HEK293 (cell line): ENCODE results near the gene MAP7D1.
A peak's percentile ranks its signal among the peaks of the same experiment; 100 is the strongest.

Source experiments
- CTCF ChIA-PET: fragments of 350-600 bp; formaldehyde crosslinking; extraction: SDS; loops from one replicate; lab custom pipeline; 2021; ENCODE audit warnings: antibody characterized with exemption; lab: Yijun Ruan, JAX
- POLR2A ChIA-PET: fragments of 300-600 bp; formaldehyde crosslinking; extraction: SDS; loops from one replicate; lab custom pipeline; 2020; ENCODE audit warnings: antibody characterized with exemption, inconsistent platforms; lab: Yijun Ruan, JAX
- H3K27ac ChIP-seq: fragments of 200-500 bp; sonication (Bioruptor generic); 2 replicates; pipeline ENCODE4 v1.5.1; 2014; ENCODE audit warnings: low read depth, low read length, control low read depth, inconsistent platforms; ENCODE audit errors: extremely low read depth
- H3K36me3 ChIP-seq, 2 experiments: fragments of 200-500 bp in 1 of 2; sonication (Bioruptor generic) in 1 of 2; 1 replicate in 1 of 2; 2 replicates in 1 of 2; pipeline ENCODE4 v1.5.1; 2014 to 2017; ENCODE audit warnings: inconsistent platforms in 2 of 2, low read length in 2 of 2; ENCODE audit not compliant: control insufficient read depth in 2 of 2, insufficient read depth in 1 of 2
- H3K4me1 ChIP-seq: fragments of 200-500 bp; sonication (Bioruptor generic); 2 replicates; pipeline ENCODE4 v1.5.1; 2014; ENCODE audit warnings: mild to moderate bottlenecking, low read length, inconsistent platforms; ENCODE audit not compliant: control insufficient read depth, insufficient read depth
- H3K4me3 ChIP-seq: 2 replicates; pipeline ENCODE4 v1.5.1; 2011; ENCODE audit warnings: low read depth, mild to moderate bottlenecking, control low read depth, low read length, moderate library complexity
- H3K9me3 ChIP-seq: fragments of 200-500 bp; sonication (Bioruptor generic); 2 replicates; pipeline ENCODE4 v1.5.1; 2014; ENCODE audit warnings: low read depth, low read length, inconsistent platforms; ENCODE audit not compliant: control insufficient read depth, insufficient read depth
- GLI2 ChIP-seq: fragments of 450-650 bp; formaldehyde crosslinking; IDR thresholded peaks from 2 replicates; pipeline ENCODE4; 2017; ENCODE audit warnings: missing biosample characterization, missing genetic modification characterization, low read depth, borderline replicate concordance
- KLF16 ChIP-seq: fragments of 450-650 bp; formaldehyde crosslinking; IDR thresholded peaks from 2 replicates; pipeline ENCODE4 v1.5.1; 2017; ENCODE audit warnings: missing biosample characterization, missing genetic modification characterization
- MYNN ChIP-seq: fragments of 450-650 bp; formaldehyde crosslinking; IDR thresholded peaks from 2 replicates; pipeline ENCODE4 v1.5.1; 2016; ENCODE audit warnings: missing biosample characterization, missing genetic modification characterization, borderline replicate concordance
- SALL2 ChIP-seq: fragments of 450-650 bp; formaldehyde crosslinking; IDR thresholded peaks from 2 replicates; pipeline ENCODE4 v1.5.0; 2017; ENCODE audit warnings: missing biosample characterization, mild to moderate bottlenecking, missing genetic modification characterization, borderline replicate concordance
- TCF7L2 ChIP-seq: IDR thresholded peaks from 2 replicates; pipeline ENCODE4 v1.6.1; 2011; ENCODE audit warnings: low read depth, mild to moderate bottlenecking, inconsistent platforms, low read length, moderate library complexity, borderline replicate concordance
- ZBTB1 ChIP-seq: fragments of 450-650 bp; formaldehyde crosslinking; IDR thresholded peaks from 2 replicates; pipeline ENCODE4 v1.5.1; 2016; ENCODE audit warnings: missing biosample characterization, missing genetic modification characterization
- ZNF112 ChIP-seq: fragments of 450-650 bp; formaldehyde crosslinking; IDR thresholded peaks from 2 replicates; pipeline ENCODE4 v1.5.0; 2017; ENCODE audit warnings: missing biosample characterization, missing genetic modification characterization
- ZNF121 ChIP-seq: fragments of 450-650 bp; formaldehyde crosslinking; IDR thresholded peaks from 2 replicates; pipeline ENCODE4 v1.5.1; 2016; ENCODE audit warnings: missing biosample characterization, missing genetic modification characterization
- ZNF175 ChIP-seq: fragments of 450-650 bp; formaldehyde crosslinking; IDR thresholded peaks from 2 replicates; pipeline ENCODE4 v1.5.1; 2016; ENCODE audit warnings: missing biosample characterization, missing genetic modification characterization
- ZNF23 ChIP-seq: fragments of 450-650 bp; formaldehyde crosslinking; IDR thresholded peaks from 2 replicates; pipeline ENCODE4 v1.5.1; 2016; ENCODE audit warnings: missing biosample characterization, missing genetic modification characterization, borderline replicate concordance
- ZNF274 ChIP-seq, 2 experiments: fragments of 200-500 bp in 1 of 2; fragments of 450-650 bp in 1 of 2; sonication (Bioruptor generic) in 1 of 2; formaldehyde crosslinking in 1 of 2; IDR thresholded peaks; 2 replicates each; pipeline versions ENCODE4 v1.5.1 to v1.6.1; 2014 to 2016; ENCODE audit warnings: borderline replicate concordance in 1 of 2, inconsistent platforms in 1 of 2, low read length in 1 of 2, missing biosample characterization in 1 of 2, missing genetic modification characterization in 1 of 2
- ZNF350 ChIP-seq: fragments of 450-650 bp; formaldehyde crosslinking; IDR thresholded peaks from 2 replicates; pipeline ENCODE4 v1.5.0; 2017; ENCODE audit warnings: missing biosample characterization, mild to moderate bottlenecking, missing genetic modification characterization
- ZNF391 ChIP-seq: fragments of 450-650 bp; formaldehyde crosslinking; IDR thresholded peaks from 2 replicates; pipeline ENCODE4 v1.5.1; 2016; ENCODE audit warnings: low read depth, missing biosample characterization, missing genetic modification characterization, borderline replicate concordance
- ZNF473 ChIP-seq: fragments of 450-650 bp; formaldehyde crosslinking; IDR thresholded peaks from 2 replicates; pipeline ENCODE4 v1.5.1; 2017; ENCODE audit warnings: missing biosample characterization, missing genetic modification characterization
- ZNF529 ChIP-seq: fragments of 450-650 bp; formaldehyde crosslinking; IDR thresholded peaks from 2 replicates; pipeline ENCODE4 v1.5.1; 2017; ENCODE audit warnings: missing genetic modification characterization, missing biosample characterization; ENCODE audit not compliant: insufficient replicate concordance
- ZNF548 ChIP-seq: fragments of 450-650 bp; formaldehyde crosslinking; IDR thresholded peaks from 2 replicates; pipeline ENCODE4 v1.5.1; 2016; ENCODE audit warnings: missing biosample characterization, missing genetic modification characterization
- ZNF561 ChIP-seq: fragments of 450-650 bp; IDR thresholded peaks from 2 replicates; pipeline ENCODE4 v1.5.1; 2018; ENCODE audit warnings: missing biosample characterization, missing genetic modification characterization, borderline replicate concordance
- ZNF596 ChIP-seq: fragments of 450-650 bp; IDR thresholded peaks from 2 replicates; pipeline ENCODE4 v1.5.0; 2018; ENCODE audit warnings: missing biosample characterization, mild to moderate bottlenecking, missing genetic modification characterization, moderate library complexity
- ZNF629 ChIP-seq: fragments of 450-650 bp; formaldehyde crosslinking; IDR thresholded peaks from 2 replicates; pipeline ENCODE4 v1.5.1; 2017; ENCODE audit warnings: missing biosample characterization, missing genetic modification characterization
- ZNF660 ChIP-seq: fragments of 450-650 bp; IDR thresholded peaks from 2 replicates; pipeline ENCODE4 v1.5.1; 2018; ENCODE audit warnings: missing biosample characterization, mild to moderate bottlenecking, missing genetic modification characterization
- ZNF664 ChIP-seq: fragments of 450-650 bp; formaldehyde crosslinking; IDR thresholded peaks from 2 replicates; pipeline ENCODE4 v1.5.1; 2016; ENCODE audit warnings: missing biosample characterization, missing genetic modification characterization
- ZNF670 ChIP-seq: fragments of 450-650 bp; formaldehyde crosslinking; IDR thresholded peaks from 2 replicates; pipeline ENCODE4 v1.5.1; 2016; ENCODE audit warnings: missing biosample characterization, missing genetic modification characterization, low read depth
- ZSCAN23 ChIP-seq: fragments of 450-650 bp; formaldehyde crosslinking; IDR thresholded peaks from 2 replicates; pipeline ENCODE4 v1.5.1; 2016; ENCODE audit warnings: missing biosample characterization, missing genetic modification characterization
- ZXDB ChIP-seq: fragments of 450-650 bp; formaldehyde crosslinking; IDR thresholded peaks from 2 replicates; pipeline ENCODE4 v1.5.1; 2016; ENCODE audit warnings: missing biosample characterization, missing genetic modification characterization
- TF ChIP-seq, protein P1 (sequence below): fragments of 450-650 bp; formaldehyde crosslinking; IDR thresholded peaks from 2 replicates; pipeline ENCODE4 v1.5.1; 2016; ENCODE audit warnings: missing biosample characterization, missing genetic modification characterization
- TF ChIP-seq, protein P2 (sequence below): fragments of 450-650 bp; formaldehyde crosslinking; IDR thresholded peaks from 2 replicates; pipeline ENCODE4 v1.5.1; 2017; ENCODE audit warnings: missing biosample characterization, mild to moderate bottlenecking, missing genetic modification characterization, moderate library complexity
- TF ChIP-seq, protein P3 (sequence below): fragments of 450-650 bp; formaldehyde crosslinking; IDR thresholded peaks from 2 replicates; pipeline ENCODE4 v1.5.1; 2016; ENCODE audit warnings: missing biosample characterization, missing genetic modification characterization
- TF ChIP-seq, protein P4 (sequence below): fragments of 450-650 bp; formaldehyde crosslinking; IDR thresholded peaks from 2 replicates; pipeline ENCODE4 v1.5.1; 2016; ENCODE audit warnings: missing biosample characterization, missing genetic modification characterization

Gene MAP7D1

DNA sequence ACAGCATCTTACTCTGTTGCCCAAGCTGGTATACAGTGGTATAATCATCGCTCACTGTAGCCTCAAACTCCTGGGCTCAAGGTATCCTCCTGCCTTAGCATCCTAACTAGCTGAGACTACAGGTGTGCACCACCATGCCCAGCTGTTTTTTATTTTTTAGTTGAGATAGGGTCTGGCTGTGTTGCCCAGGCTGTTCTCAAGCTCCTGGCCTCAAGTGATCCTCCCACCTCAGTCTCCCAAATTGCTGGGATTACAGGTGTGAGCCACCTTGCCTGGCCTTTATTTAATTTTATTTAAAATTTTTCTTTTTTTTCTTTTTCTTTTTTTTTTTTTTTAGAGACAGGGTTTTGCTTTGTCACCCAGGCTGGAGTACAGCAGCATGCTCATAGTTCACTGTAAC, 9.2 kb downstream of the MAP7D1 start:
- Histone ChIP-seq H3K4me3 (no peak overlapping the region), H3K27ac (no peak overlapping the region), H3K9me3 (no peaks in the 10 kb centered on the region), H3K36me3 (peaks cover 0 to 66% of the 10 kb centered on the region in 2 experiments; a peak in 2 of 3 replicates), H3K4me1 (no peaks in the 10 kb centered on the region)
- POLR2A ChIA-PET, result interaction anchor here (0.6 kb wide), 1 partner anchor 21 kb away, joined by 4 read pairs; no protein-coding TSS in a partner anchor
- TF ChIP-seq ZNF350 (tag by site-specific recombination) (no peak), ZNF473 (tag by site-specific recombination) (no peak), ZNF664 (tag by site-specific recombination) (peak; percentile 89), GLI2 (no peak), ZNF274 (IDR thresholded peaks at IDR 0.05; ENCODE audit: low read length) (no peak), ZNF274 (tag by site-specific recombination; IDR thresholded peaks at IDR 0.05; ENCODE audit: borderline replicate concordance) (no peak), ZNF121 (peak; percentile 69), ZBTB1 (tag by site-specific recombination) (no peak), TCF7L2 (no peak), MYNN (tag by site-specific recombination) (no peak)
- TF ChIP-seq, protein P1, sequence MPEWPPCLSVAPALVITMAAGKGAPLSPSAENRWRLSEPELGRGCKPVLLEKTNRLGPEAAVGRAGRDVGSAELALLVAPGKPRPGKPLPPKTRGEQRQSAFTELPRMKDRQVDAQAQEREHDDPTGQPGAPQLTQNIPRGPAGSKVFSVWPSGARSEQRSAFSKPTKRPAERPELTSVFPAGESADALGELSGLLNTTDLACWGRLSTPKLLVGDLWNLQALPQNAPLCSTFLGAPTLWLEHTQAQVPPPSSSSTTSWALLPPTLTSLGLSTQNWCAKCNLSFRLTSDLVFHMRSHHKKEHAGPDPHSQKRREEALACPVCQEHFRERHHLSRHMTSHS (tag by site-specific recombination), result no peak
- CTCF ChIA-PET, result interaction anchor here (1.1 to 2.0 kb wide), 2 partner anchors 16 to 30 kb away, joined by 3 to 10 read pairs; partner anchors contain the start of gene TRAPPC3

DNA sequence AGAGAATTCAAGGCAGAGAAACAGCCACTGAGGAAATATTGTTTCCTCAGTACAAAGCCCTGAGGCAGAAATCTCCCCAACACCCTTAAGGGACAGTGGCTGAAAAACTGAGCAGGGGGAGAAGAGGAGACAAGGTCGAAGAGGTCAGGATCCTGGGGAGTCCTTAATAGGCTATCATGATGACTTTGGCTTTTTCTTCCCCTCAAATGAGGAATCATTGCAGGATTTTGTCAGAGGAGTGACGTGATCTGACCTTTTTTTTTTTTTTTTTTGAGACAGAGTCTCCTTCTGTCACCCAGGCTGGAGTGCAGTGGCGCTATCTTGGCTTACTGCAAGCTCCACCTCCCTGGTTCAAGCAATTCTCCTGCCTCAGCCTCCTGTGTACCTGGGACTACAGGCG, 10.2 kb downstream of the MAP7D1 start:
- Histone ChIP-seq H3K9me3 (no peaks in the 10 kb centered on the region), H3K4me1 (no peaks in the 10 kb centered on the region)
- TF ChIP-seq ZNF548 (tag by site-specific recombination) (no peak), ZNF112 (tag by site-specific recombination) (no peak), ZNF391 (no peak), SALL2 (tag by site-specific recombination) (no peak), ZNF660 (tag by site-specific recombination) (no peak), ZNF23 (tag by site-specific recombination) (no peak), ZNF175 (tag by site-specific recombination) (no peak), ZNF561 (tag by site-specific recombination) (no peak), ZXDB (no peak), ZNF629 (tag by site-specific recombination) (peak; percentile 28; the same call in 1 of the 2 replicates), KLF16 (tag by site-specific recombination) (no peak), ZNF596 (tag by site-specific recombination) (no peak), ZNF670 (tag by site-specific recombination) (no peak), ZNF529 (no peak), ZSCAN23 (tag by site-specific recombination) (no peak)
- TF ChIP-seq, protein P2, sequence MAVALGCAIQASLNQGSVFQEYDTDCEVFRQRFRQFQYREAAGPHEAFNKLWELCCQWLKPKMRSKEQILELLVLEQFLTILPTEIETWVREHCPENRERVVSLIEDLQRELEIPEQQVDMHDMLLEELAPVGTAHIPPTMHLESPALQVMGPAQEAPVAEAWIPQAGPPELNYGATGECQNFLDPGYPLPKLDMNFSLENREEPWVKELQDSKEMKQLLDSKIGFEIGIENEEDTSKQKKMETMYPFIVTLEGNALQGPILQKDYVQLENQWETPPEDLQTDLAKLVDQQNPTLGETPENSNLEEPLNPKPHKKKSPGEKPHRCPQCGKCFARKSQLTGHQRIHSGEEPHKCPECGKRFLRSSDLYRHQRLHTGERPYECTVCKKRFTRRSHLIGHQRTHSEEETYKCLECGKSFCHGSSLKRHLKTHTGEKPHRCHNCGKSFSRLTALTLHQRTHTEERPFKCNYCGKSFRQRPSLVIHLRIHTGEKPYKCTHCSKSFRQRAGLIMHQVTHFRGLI (tag by site-specific recombination), result no peak
- TF ChIP-seq, protein P3, sequence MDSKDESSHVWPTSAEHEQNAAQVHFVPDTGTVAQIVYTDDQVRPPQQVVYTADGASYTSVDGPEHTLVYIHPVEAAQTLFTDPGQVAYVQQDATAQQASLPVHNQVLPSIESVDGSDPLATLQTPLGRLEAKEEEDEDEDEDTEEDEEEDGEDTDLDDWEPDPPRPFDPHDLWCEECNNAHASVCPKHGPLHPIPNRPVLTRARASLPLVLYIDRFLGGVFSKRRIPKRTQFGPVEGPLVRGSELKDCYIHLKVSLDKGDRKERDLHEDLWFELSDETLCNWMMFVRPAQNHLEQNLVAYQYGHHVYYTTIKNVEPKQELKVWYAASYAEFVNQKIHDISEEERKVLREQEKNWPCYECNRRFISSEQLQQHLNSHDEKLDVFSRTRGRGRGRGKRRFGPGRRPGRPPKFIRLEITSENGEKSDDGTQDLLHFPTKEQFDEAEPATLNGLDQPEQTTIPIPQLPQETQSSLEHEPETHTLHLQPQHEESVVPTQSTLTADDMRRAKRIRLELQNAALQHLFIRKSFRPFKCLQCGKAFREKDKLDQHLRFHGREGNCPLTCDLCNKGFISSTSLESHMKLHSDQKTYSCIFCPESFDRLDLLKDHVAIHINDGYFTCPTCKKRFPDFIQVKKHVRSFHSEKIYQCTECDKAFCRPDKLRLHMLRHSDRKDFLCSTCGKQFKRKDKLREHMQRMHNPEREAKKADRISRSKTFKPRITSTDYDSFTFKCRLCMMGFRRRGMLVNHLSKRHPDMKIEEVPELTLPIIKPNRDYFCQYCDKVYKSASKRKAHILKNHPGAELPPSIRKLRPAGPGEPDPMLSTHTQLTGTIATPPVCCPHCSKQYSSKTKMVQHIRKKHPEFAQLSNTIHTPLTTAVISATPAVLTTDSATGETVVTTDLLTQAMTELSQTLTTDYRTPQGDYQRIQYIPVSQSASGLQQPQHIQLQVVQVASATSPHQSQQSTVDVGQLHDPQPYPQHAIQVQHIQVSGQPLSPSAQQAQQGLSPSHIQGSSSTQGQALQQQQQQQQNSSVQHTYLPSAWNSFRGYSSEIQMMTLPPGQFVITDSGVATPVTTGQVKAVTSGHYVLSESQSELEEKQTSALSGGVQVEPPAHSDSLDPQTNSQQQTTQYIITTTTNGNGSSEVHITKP (tag by site-specific recombination), result peak; percentile 79
- TF ChIP-seq, protein P4, sequence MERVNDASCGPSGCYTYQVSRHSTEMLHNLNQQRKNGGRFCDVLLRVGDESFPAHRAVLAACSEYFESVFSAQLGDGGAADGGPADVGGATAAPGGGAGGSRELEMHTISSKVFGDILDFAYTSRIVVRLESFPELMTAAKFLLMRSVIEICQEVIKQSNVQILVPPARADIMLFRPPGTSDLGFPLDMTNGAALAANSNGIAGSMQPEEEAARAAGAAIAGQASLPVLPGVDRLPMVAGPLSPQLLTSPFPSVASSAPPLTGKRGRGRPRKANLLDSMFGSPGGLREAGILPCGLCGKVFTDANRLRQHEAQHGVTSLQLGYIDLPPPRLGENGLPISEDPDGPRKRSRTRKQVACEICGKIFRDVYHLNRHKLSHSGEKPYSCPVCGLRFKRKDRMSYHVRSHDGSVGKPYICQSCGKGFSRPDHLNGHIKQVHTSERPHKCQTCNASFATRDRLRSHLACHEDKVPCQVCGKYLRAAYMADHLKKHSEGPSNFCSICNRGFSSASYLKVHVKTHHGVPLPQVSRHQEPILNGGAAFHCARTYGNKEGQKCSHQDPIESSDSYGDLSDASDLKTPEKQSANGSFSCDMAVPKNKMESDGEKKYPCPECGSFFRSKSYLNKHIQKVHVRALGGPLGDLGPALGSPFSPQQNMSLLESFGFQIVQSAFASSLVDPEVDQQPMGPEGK (tag by site-specific recombination), result no peak
- TF ChIP-seq, all 188 proteins: peak for 2
- Histone ChIP-seq H3K36me3 (peaks cover 0 to 73% of the 10 kb centered on the region in 2 experiments; a peak in 2 of 3 replicates), H3K27ac (no peak overlapping the region), H3K4me3 (no peak overlapping the region)
- POLR2A ChIA-PET, result no interaction called here
- CTCF ChIA-PET, result interaction anchor here (1.1 to 2.0 kb wide), 2 partner anchors 17 to 22 kb away, joined by 4 to 10 read pairs; partner anchors contain the start of gene TRAPPC3
